H54 (cell line): Measurements from ENCODE around the gene SAC3D1.
A peak's percentile ranks its signal among the peaks of the same experiment; 100 is the strongest.

ENCODE experiments used
- DNase-seq: peaks from one replicate; pipeline ENCODE4 v3.0.0; 2011; ENCODE audit warnings: low spot score, mixed read lengths; ENCODE audit not compliant: insufficient read length
- FAIRE-seq: peaks from 3 replicates; lab custom pipeline; 2011; peaks lifted over from hg19 to GRCh38; lab: Jason Lieb, UNC
- POLR2A ChIP-seq: IDR thresholded peaks from 2 replicates; pipeline ENCODE4 v1.6.1; 2011; ENCODE audit warnings: low read depth, mild to moderate bottlenecking, low read length

The SAC3D1 gene

DNA sequence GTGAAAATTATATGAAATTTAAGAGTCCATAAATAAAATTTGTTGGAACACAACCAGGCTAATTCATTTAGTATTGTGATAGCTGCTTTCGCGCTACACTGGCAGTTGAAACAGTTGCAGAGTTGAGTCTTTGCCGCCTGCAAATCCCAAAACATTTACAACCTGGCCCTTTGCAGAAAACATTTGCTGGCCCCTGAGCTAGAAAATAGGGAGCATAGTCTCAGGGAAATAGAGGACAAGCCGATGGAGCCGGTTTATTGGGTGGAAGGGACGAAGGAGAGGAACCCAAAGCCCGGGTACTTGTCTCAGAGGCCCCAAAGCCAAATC is 527 bp upstream of the SAC3D1 start:
- no peak for DNase-seq
- no peak for TF ChIP-seq POLR2A
- FAIRE-seq: no peak

DNA sequence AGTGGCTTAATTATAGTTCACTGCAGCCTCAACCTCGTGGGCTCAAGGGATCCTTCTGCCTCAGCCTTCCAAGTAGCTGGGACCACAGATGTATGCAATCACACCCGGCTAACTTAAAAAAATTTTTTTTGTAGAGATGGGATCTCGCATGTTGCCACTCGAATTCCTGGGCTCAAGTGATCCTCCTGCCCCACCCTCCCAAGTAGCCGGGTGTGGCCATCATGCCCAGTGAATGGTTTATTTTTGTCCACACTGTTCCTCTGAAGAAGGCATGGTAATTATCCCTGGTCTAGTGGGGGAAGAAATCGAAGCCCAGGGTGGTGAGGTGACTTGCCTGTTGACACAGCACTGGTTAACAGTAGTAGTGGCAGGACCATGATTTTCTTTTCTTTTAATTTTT is 1.9 kb downstream of the SAC3D1 start:
- no peak for FAIRE-seq

DNA sequence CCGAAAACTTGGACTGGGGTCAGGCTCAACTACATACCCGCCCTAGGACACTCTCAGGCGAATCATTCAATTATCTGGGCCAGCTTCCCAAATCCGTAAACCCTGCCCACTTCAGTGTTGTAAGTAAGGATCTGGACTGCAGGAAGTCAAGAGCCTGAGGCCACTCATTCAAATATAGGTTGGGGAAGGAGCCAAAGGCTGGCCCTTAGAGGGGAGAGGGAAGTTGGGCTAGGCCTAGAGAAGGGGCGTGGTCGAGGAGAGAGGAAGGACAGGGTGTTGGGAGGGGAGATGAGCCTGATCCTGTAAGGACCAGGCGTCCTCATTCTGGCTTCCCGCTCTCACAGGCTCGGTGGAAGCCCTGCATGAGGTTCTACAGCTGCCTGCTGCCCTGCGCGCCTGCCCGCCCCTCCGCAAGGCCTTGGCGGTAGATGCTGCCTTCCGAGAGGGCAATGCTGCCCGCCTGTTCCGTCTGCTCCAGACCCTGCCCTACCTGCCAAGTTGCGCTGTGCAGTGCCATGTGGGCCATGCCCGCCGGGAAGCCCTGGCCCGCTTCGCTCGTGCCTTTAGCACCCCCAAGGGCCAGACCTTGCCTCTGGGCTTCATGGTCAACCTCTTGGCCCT is 3.0 kb downstream of the SAC3D1 start:
- no peak for FAIRE-seq
- TF ChIP-seq POLR2A: no peak
- DNase-seq: peak; percentile 69

More for the DNA sequence above, 1.9 kb downstream of the SAC3D1 start:
- no peak for TF ChIP-seq POLR2A
- DNase-seq: no peak

DNA sequence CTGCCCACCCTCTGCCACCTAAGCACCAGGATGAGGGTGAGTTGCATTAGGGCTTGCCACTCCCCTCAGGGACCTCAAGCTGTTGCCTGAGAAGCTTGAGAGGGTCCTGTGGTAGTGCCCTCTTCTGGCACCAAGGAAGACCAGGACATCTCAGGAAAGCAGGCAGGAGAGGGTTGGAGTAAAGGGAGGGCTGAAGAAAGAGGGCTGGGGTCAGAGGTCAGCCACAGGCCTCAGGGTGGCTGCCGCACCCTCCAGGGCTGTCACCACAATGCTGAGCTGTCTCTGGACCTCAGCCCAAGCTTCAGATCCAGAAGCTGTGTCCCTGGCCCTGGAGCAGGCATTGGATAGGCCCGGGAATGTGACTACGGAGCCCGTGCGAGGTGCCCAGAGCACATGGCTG is 4.1 kb downstream of the SAC3D1 start:
- DNase-seq (no peak), FAIRE-seq (no peak)
- TF ChIP-seq POLR2A: no peak

DNA sequence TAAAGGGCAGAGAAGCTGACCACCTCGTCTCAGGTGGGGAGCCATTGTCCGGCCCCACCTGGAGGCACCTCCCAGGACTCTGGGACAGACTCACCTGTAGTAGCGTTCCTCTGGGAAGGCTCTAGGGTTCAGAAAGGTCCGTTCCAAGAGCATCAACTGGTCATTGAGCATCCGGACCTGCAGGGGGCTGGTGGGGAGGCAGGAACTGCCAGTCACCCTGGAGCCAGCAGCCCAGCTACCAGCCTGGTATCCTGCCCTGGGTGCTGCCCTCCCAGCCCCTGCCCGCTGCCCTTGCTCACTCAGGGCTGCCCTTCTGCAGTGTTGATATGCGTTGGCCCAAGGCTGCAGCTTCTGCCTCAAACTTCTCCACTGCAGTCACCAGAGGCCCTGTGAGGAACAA is 4.7 kb downstream of the SAC3D1 start:
- no peak for DNase-seq
- TF ChIP-seq POLR2A: no peak
- FAIRE-seq: no peak

DNA sequence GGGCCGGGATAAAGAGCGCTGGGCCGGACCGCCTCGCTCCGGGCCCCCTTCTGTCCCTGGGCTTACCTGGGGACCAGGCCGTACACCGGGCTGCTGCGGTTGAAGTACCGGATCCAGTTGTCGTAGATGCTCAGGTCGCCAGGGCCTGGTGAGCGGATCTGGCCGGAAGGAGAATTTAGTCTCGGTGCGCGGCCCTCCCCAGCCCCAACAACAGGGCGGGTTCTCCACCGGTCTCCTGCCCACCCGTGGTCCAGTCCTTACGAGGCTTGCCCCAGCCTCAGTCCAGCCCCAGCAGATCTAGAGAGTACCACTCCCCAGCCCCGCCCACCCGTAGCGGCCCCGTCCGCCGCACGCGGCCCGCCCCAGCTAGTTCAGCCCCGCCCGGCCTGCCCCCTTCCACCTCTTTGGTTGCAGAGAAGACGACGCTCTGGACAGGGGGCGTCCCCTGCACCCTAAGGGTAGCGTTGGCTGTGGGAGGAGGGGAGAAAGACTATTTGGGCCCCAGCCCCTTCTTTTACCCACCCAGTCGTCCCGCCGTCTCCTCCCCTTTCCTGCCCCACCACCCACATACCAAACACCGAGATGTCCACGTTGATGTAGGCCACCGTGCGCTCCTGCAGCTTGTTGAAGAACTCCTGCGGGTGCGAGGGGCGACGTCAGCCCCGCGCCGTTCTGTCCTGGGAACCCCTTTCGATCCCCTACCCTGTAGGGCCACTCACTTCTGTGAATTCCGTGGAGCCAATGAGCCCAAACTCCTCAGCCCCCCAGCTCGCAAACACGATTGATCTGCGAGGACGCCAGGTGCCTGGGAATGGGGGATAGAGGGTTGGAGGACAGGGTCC is 6.8 kb downstream of the SAC3D1 start:
- no peak for DNase-seq
- FAIRE-seq: no peak
- no peak for TF ChIP-seq POLR2A

DNA sequence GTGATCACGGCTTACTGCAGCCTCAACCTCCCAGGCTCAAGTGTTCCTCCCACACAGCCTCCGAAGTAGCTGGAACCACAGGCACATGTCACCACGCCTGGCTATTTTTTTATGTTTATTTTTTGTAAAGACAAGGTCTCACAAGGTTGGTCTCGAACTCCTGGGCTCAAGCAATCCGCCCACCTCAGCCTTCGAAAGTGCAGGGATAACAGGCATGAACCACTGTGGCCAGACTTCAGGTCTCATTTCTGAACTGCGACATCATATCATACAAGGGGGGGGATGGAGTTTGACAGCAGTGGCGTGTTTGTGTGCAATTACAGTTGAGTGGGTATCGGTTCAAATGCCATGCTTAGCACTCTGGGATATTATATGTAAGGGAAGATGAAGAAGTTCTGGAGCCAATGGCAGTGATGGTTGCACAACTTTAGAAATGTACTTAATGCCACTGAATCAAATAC is 10.4 kb downstream of the SAC3D1 start:
- DNase-seq (no peak), FAIRE-seq (no peak)
- no peak for TF ChIP-seq POLR2A

DNA sequence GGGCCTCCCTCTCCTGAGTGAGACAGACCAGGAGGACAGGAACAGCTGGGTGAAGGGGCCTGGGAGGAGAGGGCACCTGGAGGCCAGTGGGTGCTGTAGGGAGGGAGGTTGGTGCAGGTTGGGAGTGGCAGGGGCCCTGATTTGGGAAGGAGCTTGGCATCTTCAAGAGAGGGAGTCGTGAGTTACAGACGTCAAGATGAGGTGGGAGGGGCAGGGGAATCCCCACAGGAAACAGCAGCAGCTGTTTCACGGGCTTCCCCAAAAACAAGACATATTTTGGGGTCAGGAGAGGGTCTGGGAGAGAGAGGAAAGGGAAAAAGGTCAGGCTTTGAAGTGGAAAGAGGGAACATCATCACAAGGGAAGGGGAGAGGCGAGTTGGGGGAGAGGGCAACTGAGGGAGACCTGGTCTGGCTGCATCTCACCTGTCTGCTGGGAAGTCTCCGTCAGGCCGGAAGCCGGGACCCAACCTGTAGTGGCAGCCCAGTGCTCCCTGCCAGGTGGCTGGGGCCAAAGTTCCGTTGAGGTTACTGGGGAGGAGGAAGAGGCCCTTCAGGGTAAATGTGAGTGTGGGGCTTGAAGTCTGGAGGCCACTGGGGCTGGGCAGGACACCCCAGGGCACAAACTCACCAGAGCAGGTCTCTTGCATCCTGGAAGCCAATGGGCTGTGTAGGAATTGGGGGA is 13.0 kb downstream of the SAC3D1 start:
- DNase-seq (no peak), FAIRE-seq (no peak)
- TF ChIP-seq POLR2A: no peak

DNA sequence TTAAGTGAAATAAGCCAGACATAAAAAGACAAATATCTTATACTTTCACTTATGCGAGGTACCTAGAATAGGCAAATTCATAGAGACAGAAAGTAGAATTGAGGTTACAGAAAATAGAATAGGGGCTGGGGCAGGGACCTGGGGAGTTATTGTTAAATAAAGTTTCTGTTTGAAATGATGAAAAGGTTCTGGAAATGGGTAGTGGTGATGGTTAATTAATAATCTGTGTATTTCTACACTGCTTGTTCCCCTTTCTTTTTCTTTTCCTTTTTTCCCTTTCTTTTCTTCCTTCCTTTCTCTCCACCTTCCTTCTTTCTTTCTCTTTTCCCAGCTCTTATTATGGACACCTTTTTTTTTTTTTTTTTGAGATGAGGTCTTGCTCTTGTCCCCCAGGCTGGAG is 14.5 kb downstream of the SAC3D1 start:
- DNase-seq (no peak), FAIRE-seq (no peak)
- no peak for TF ChIP-seq POLR2A

DNA sequence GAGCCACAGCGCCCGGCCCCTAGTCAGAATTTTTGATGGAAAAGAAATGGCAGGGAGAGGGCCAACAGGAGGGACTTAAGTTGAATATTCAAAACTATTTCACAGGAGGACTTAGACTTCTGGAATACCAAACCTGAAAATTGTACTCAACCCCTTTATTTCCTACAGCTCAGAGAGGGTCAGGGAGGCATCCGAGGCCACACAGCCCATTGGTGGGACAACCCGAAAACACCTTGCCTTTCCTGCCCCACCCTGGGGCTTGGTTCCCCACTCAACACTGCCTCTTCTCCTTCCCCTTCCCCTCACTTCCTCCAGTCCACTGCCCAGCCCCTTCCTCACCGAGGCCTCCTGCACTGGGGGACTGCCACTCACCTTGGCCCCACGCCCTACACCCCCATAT is 16.0 kb downstream of the SAC3D1 start:
- DNase-seq: no peak
- TF ChIP-seq POLR2A: no peak
- no peak for FAIRE-seq

DNA sequence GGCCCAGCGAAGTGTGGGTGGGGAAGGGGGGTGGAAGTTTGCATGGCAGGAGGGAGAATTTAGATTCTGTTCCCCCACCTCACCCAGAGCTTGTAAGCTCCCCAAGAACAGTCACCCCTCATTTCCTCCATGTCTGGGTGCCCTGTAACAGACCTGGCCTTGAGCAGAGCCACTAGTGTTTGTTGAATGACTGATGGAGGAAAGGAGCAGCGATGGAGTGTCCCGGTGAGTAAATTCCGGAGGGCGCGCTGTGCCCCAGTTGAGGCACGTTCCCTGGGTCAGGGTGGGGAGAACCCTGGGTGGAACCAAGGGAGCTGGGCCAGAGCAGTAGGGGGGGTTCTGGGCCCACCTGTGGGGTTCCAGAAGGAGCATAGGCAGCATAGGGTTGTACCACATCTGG is 16.5 kb downstream of the SAC3D1 start:
- TF ChIP-seq POLR2A: no peak
- no peak for FAIRE-seq
- no peak for DNase-seq

DNA sequence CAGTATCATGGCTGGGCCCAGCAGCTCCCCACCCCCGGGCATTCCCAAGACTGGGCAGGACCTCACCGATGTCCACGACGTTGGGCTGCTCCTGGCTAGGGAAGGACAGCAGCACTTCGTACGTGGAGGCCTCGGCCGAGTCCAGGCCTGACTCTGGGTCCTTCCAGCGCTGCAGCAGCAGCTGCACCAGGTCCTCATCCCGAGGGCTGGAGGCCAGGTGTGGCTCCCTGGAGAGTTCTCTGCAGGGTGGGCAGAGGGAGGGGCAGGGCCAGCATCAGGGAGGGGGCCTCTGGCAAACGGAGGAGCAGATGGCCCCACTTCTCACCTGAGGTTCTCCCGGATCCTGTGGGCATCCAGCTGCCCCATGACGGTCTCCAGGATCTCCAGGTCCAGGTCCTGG is 17.0 kb downstream of the SAC3D1 start:
- no peak for TF ChIP-seq POLR2A
- no peak for DNase-seq
- no peak for FAIRE-seq

DNA sequence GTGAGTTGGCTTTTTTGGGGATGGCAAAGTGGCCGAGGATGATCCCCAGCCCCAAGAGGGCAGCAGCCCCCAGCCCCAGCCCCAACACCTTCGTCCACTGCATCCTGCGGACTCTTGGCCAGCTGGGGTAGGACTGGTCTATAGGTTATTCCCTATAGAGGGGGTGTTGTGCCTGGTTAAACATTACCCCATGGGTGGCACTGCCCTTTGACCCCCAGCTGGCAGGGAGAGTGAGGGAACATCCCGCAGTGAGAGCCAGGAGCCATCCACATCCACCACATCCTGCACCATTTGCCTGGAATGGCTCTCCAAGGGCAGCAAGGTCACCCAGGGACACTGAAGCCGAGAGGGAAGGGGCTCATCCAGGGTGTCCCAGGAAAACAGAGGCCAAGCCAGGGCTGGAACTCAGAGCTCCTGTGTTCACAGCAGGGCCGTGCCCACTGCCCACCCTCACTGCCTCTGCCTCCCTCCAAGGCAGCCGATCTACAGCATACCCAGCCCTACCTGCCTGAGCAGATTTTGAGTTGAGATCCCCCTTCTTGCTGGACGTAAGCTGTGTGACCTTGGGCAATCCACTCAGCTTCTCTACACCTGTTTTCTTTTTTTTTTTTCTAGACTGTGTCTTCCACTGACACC is 17.5 kb downstream of the SAC3D1 start, which contains the start of gene NAALADL1:
Gene NAALADL1, minus strand, starts transcription at position 135 of the 636 bp plus-strand sequence. Its CDS starts 32 bp downstream, at position 103.
- no peak for DNase-seq
- FAIRE-seq: no peak
- no peak for TF ChIP-seq POLR2A

DNA sequence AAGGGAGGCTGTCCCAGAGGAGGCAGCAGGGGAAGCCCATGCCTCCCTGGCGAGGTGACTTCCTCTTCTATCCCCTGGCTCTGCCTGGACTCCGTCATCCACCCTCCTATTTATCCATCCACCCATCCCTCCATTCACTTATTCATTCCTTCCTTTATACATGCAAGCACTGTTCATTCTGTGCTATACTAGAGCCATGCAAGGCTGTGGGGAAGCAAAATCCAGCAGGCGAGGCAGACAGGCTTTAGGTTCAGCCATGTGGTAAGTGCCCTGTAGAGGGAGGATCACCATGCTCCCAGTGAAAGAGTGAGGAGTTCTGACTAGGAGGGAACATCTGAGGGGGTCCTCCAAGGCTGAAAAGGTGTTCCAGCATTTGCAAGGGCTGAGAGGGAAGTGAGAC is 18.5 kb downstream of the SAC3D1 start:
- no peak for DNase-seq
- TF ChIP-seq POLR2A: no peak
- FAIRE-seq: no peak
